Thymus (tissue), 11 donors: ENCODE measurements around the gene ATP10B. TPM values are rescaled to one million over a fixed set of nuclear protein-coding genes. Genes with fewer than 3 reads are reported as not detected.

Experiments
- DNase-seq, 9 donors: peaks; one replicate each; pipeline ENCODE4 v3.0.0-alpha.2; 2013; ENCODE audit warnings: low spot score in 9 of 9, low read depth in 6 of 9, missing footprints in 1 of 9
- H3K27ac ChIP-seq, 2 donors: one replicate each; pipeline ENCODE4 v1.5.1; 2013; ENCODE audit warnings: control low read depth in 1 of 2, low read depth in 1 of 2, low read length in 1 of 2, mild to moderate bottlenecking in 1 of 2, moderate library complexity in 1 of 2
- H3K27me3 ChIP-seq, 2 donors: one replicate each; pipeline ENCODE4 v1.5.1; 2013; ENCODE audit warnings: low read length in 1 of 2; ENCODE audit not compliant: control insufficient read depth in 2 of 2, insufficient read depth in 1 of 2
- H3K36me3 ChIP-seq, 2 donors: one replicate each; pipeline ENCODE4 v1.5.1; 2013; ENCODE audit warnings: low read length in 1 of 2, mild to moderate bottlenecking in 1 of 2, moderate library complexity in 1 of 2; ENCODE audit not compliant: control insufficient read depth in 2 of 2, insufficient read depth in 2 of 2
- H3K4me1 ChIP-seq, 2 donors: one replicate each; pipeline ENCODE4 v1.5.1; 2013; ENCODE audit warnings: low read length in 2 of 2; ENCODE audit not compliant: control insufficient read depth in 2 of 2, insufficient read depth in 2 of 2
- H3K4me3 ChIP-seq, 2 donors: one replicate each; pipeline ENCODE4 v1.5.1; 2013; ENCODE audit warnings: low read length in 2 of 2, control low read depth in 1 of 2, mild to moderate bottlenecking in 1 of 2
- H3K9me3 ChIP-seq, 2 donors: one replicate each; pipeline ENCODE4 v1.5.1; 2013; ENCODE audit warnings: low read length in 1 of 2, mild to moderate bottlenecking in 1 of 2; ENCODE audit not compliant: control insufficient read depth in 2 of 2, insufficient read depth in 1 of 2
- WGBS: extraction: QIAGEN DNeasy Blood & Tissue Kit; methylation state at CpG from one replicate; pipeline ENCODE4 v1.1.7; 2013; 5-methylcytosine and 5-hydroxymethylcytosine counted together
- polyA plus RNA-seq: library from polyadenylated mRNA; stranded (reverse); fragments of 200-250 nt; gene quantifications from one replicate; pipeline ENCODE4 v1.2.3, GENCODE V29; 2013
- total RNA-seq: library from RNA; stranded (reverse); fragments of 120-200 nt; gene quantifications from one replicate; pipeline ENCODE4 v1.2.4, GENCODE V29; 2013
- donor health status: healthy.

Gene ATP10B
- total and polyA plus RNA-seq, 2 donors = 2.6 to 10.1 TPM

DNA sequence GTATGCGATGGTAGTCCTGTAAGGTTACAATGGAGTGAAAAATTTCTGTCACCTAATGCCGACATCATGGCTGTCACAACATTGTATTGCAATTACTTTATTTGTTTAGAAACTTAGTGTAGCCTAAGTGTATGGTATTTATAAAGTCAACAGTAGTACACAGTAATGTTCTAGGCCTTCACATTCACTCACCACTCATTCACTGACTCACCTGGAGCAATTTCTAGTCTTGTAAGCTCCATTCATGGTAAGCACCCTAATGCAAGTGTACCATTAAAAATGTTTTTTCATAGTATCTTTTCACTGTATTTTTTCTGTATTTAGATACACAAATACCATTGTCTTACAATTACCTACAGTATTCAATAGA is 58.5 kb downstream of the ATP10B start:
- H3K27me3 ChIP-seq = no peaks in the 10 kb centered on the region
- H3K27ac ChIP-seq = no peak overlapping the region
- no peaks in the 10 kb centered on the region for H3K36me3 ChIP-seq
- WGBS = 97% methylated on average over 2 of the region's 2 CpGs
- DNase-seq = no peak
- no peak overlapping the region for H3K4me3 ChIP-seq
- H3K9me3 ChIP-seq = no peaks in the 10 kb centered on the region
- no peaks in the 10 kb centered on the region for H3K4me1 ChIP-seq

GRCh38 chr5:160792732-160793529 is 59.1 kb downstream of the ATP10B start:
- Histone ChIP-seq H3K9me3 (no peaks in the 10 kb centered on the region), H3K27ac (no peak overlapping the region), H3K4me1 (no peaks in the 10 kb centered on the region), H3K27me3 (no peaks in the 10 kb centered on the region), H3K36me3 (no peaks in the 10 kb centered on the region), H3K4me3 (no peak overlapping the region)
- 87% methylated on average over 7 of the region's 7 CpGs for WGBS
- no peak for DNase-seq

DNA sequence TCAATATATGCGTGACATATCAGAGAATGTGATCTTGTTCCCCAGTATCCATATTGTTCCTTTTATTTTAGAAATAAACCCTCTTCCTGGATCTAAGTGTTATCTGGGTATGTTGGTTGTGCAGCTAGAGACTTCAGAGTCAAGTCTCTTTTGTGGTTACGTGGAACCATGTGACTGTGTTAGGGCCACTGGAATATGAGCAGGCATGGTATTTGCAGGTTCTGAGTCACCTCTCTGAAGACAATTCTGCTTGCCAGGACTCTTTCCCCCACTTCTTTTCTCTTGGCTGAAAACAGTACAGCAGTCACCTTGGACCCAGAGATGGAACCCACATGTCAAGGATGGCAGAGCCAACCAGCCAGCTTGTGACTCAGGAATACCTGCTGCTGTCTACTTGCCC is 59.7 kb downstream of the ATP10B start:
- Histone ChIP-seq H3K27me3 (no peaks in the 10 kb centered on the region), H3K27ac (no peak overlapping the region), H3K36me3 (no peaks in the 10 kb centered on the region), H3K4me3 (no peak overlapping the region), H3K9me3 (no peaks in the 10 kb centered on the region), H3K4me1 (no peaks in the 10 kb centered on the region)
- DNase-seq = no peak
- WGBS = 94% methylated on average over 2 of the region's 2 CpGs

DNA sequence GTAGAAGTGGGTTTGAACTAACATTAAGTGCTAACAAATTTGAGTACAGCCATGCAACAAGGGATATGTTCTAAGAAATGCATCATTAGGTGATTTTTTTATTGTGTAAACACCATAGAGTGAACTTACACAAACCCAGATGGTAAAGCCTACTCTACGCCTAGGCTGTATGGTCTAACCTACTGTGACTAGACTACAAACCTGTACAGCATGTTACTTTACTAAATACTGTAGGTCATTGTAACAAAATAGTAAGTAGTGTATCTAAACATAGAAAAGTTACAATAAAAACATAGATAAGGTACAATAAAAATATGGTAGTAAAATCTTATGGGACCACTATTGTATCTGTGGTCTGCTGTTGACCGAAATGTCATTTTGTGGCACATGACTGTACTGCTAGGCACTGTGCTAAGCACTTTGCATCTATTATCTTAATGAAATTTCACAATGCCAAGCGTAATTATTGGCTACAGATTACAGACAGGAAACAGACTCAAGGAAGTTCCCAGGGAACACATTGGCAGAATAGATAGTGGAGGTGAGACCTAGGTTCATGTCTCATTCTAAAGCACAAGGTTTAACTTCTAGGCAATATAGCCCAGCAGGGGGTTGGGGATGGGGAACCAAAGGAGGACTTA is 62.7 kb downstream of the ATP10B start:
- Histone ChIP-seq H3K27ac (no peak overlapping the region), H3K9me3 (no peaks in the 10 kb centered on the region), H3K4me1 (no peaks in the 10 kb centered on the region), H3K36me3 (no peaks in the 10 kb centered on the region), H3K4me3 (no peak overlapping the region), H3K27me3 (no peaks in the 10 kb centered on the region)
- no peak for DNase-seq
- WGBS = 97% methylated on average over 3 of the region's 3 CpGs

DNA sequence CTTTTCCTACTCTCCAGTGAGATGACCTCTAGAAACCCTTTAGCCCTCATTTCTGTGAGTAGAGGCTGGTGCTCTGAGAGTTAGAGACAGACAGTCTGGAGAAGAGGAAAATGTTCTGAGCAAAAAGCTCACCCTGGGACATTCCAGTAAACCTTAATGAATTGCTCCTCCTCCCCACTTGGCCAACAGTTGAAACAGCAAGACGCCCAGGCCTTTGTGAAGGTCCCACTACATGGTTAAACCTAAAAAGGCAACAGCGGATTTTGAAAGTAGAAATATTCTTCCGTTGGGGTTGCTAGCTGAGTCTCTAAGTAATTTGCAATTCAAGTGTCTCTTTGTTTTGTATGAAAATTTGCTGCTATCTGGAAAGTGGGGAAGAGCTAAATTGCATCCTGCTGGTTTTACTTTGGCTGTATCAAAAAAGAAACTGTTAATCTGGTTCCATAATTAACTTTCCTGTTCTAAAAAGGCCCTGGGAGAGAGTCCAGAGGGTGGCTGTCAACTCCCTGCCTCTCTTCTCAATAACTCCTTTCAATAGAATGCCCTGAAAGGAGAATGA is 63.8 kb downstream of the ATP10B start:
- no peaks in the 10 kb centered on the region for H3K4me1 ChIP-seq
- H3K9me3 ChIP-seq = no peaks in the 10 kb centered on the region
- DNase-seq = no peak
- H3K27me3 ChIP-seq = no peaks in the 10 kb centered on the region
- H3K27ac ChIP-seq = no peak overlapping the region
- H3K36me3 ChIP-seq = no peaks in the 10 kb centered on the region
- 98% methylated on average over 3 of the region's 3 CpGs for WGBS
- H3K4me3 ChIP-seq = no peak overlapping the region

GRCh38 chr5:160787240-160787639 is 64.8 kb downstream of the ATP10B start:
- Histone ChIP-seq H3K27me3 (no peaks in the 10 kb centered on the region), H3K4me1 (no peaks in the 10 kb centered on the region), H3K27ac (no peak overlapping the region), H3K4me3 (no peak overlapping the region), H3K36me3 (no peaks in the 10 kb centered on the region), H3K9me3 (no peaks in the 10 kb centered on the region)
- peak in 1 of 9 donors; percentile 13 for DNase-seq
- WGBS = 74% methylated on average over 4 of the region's 4 CpGs

DNA sequence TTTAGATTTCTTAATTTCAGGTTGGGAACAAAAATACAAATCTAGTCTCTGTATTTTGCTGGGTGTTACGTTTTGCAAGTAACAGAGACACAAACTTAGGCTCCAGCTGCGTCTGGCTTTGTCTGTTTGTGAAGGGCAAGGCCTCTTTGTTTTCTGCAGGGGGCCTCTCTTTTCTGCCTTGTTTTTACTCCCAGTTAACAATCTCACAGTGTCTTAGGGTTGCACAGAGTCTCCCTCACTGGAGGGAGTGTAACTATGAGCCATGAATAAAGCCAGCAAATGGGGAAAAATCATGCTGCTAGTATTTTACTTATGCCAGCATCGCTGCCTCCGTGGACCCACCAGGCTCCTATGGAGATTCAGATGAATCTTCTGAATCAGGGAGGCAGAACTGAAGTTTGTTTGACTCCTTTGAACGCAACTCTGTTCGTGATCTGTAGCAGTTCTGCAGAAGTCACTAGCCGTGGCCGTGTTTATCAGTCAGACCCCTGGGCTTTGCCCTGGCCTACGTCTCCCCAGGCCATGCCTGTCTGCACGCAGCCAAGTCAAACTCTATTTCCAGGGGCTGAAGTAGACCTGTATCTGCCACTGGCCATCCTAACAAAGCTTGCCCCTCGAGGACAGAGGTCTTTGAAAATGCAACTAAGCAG is 77.2 kb downstream of the ATP10B start:
- 73% methylated on average over 11 of the region's 11 CpGs for WGBS
- DNase-seq = no peak
- H3K9me3 ChIP-seq = no peaks in the 10 kb centered on the region
- no peaks in the 10 kb centered on the region for H3K27me3 ChIP-seq
- no peaks in the 10 kb centered on the region for H3K4me1 ChIP-seq
- H3K36me3 ChIP-seq = no peaks in the 10 kb centered on the region
- H3K4me3 ChIP-seq = no peak overlapping the region
- H3K27ac ChIP-seq = no peak overlapping the region

DNA sequence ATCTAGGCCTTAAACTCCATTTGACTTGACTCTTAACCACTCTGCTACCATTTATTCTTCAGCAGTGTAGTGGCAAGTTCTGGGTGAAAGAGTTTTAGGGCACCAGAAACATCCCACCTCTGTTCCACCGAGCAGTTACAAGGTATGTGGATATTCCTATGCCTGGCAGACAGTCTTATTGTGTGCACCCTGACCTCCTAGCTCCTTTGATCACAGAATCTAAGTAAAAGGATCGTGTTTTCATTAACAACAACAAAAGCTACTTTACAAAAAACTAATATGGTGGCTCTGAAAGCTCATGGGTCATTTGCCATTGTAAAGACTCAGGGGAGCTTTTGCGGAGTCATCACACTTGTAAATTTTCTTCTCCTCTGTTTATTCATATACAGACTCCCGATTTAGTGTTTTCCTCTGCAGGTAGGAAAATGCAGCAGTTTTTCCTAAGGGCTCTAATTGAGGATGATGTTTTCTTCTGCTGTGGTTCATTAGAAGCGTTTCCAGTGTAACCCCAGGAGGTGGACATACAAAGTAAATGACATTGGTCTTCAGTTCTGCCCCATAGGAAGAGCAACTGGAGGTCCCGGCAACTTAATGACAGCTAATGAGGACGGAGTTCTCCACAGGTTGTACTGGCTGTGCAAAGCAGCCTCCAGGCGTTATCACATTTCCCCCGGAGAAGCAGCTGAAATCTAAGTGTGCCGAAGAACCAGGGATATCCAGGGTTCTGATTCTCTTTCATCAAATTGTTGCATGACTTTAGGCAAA is 78.2 kb downstream of the ATP10B start:
- WGBS = 78% methylated on average over 10 of the region's 10 CpGs
- H3K27ac ChIP-seq = no peak overlapping the region
- H3K9me3 ChIP-seq = no peaks in the 10 kb centered on the region
- H3K4me3 ChIP-seq = no peak overlapping the region
- no peak for DNase-seq
- no peaks in the 10 kb centered on the region for H3K27me3 ChIP-seq
- no peaks in the 10 kb centered on the region for H3K4me1 ChIP-seq
- H3K36me3 ChIP-seq = no peaks in the 10 kb centered on the region
